ENCODE data around the gene SORCS3. TPM values are rescaled to one million over a fixed set of nuclear protein-coding genes. Genes with fewer than 3 reads are reported as not detected.

SORCS3 gene
- total and polyA plus RNA-seq, 9 of the 15 experiments (the other 6 are each of a cell fraction or from before 2014, with no cell fraction given): not detected

- ATAC-seq (no peak), FAIRE-seq (no peak), DNase-seq (ENCODE audit: extremely low read depth in 1 of 4, low spot score in 3 of 4) (no peak)
- no peaks in the 10 kb centered on the region for H3K27me3 ChIP-seq (ENCODE audit: control insufficient read depth in 2 of 2, insufficient read depth in 2 of 2, low read length in 2 of 2)
- no peak overlapping the region for H2AFZ ChIP-seq (ENCODE audit: low read depth, low read length)
- no peaks in the 10 kb centered on the region for H3K4me1 ChIP-seq (replicated peaks in 1 of 2; ENCODE audit: control insufficient read depth in 2 of 2, insufficient read depth in 2 of 2, low read length in 2 of 2)
- H3K79me2 ChIP-seq (ENCODE audit: control insufficient read depth, insufficient read depth, low read length): no peaks in the 10 kb centered on the region
- H3K9me3 ChIP-seq (replicated peaks; ENCODE audit: control insufficient read depth, insufficient read depth, low read depth, low read length): no peaks in the 10 kb centered on the region
- WGBS (ENCODE audit: insufficient coverage, low coverage, missing lambda C conversion rate): 0% methylated on average over 2 of the region's 2 CpGs
- TF ChIP-seq SIX5 (IDR thresholded peaks at IDR 0.05; ENCODE audit: borderline replicate concordance in 1 of 2, insufficient read depth in 1 of 2, low read depth in 1 of 2, low read length in 2 of 2) (no peak), POLR2H (tag; IDR thresholded peaks at IDR 0.05; ENCODE audit: low read depth) (no peak), SNRNP70 (optimal IDR thresholded peaks at IDR 0.05; ENCODE audit: low read depth, low read length) (no peak), BRF1 (IDR thresholded peaks at IDR 0.05; ENCODE audit: borderline replicate concordance, extremely low read depth, insufficient read length) (no peak), ZNF316 (IDR thresholded peaks at IDR 0.05) (no peak), SMARCA4 (IDR thresholded peaks at IDR 0.05) (no peak), MBD2 (IDR thresholded peaks at IDR 0.05; ENCODE audit: borderline replicate concordance, low read depth) (no peak), ELF2 (CRISPR knock-in tag; IDR thresholded peaks at IDR 0.05) (no peak), ZFP91 (CRISPR knock-in tag; IDR thresholded peaks at IDR 0.05) (no peak), SPI1 (IDR thresholded peaks at IDR 0.05; ENCODE audit: borderline replicate concordance, low read depth, low read length) (no peak), CEBPZ (IDR thresholded peaks at IDR 0.05; ENCODE audit: borderline replicate concordance, low read depth, low read length) (no peak), ZFX (CRISPR knock-in tag; IDR thresholded peaks at IDR 0.05) (no peak), ZNF232 (CRISPR knock-in tag; IDR thresholded peaks at IDR 0.05) (no peak), SLC30A9 (CRISPR knock-in tag; IDR thresholded peaks at IDR 0.05) (no peak), KDM1A (IDR thresholded peaks at IDR 0.05) (no peak), KAT7 (CRISPR knock-in tag; IDR thresholded peaks at IDR 0.05; ENCODE audit: borderline replicate concordance) (no peak), MEIS2 (IDR thresholded peaks at IDR 0.05; ENCODE audit: partially characterized antibody) (no peak), YBX1 (IDR thresholded peaks at IDR 0.05) (no peak)
- no peaks in the 10 kb centered on the region for H3K9me1 ChIP-seq (ENCODE audit: control insufficient read depth, insufficient read depth, low read length)
- H3K4me2 ChIP-seq (ENCODE audit: insufficient read depth, low read length): no peak overlapping the region
- no peak overlapping the region for H3K27ac ChIP-seq (ENCODE audit: extremely low read depth, low read depth, low read length)
- CTCF ChIA-PET (ENCODE audit: low intra/inter-chr PET ratio): no interaction called here
- no peak overlapping the region for H3K4me3 ChIP-seq
- in situ Hi-C loops (cut with MboI) (no loop called here), intact Hi-C loops (cut with micrococcal nuclease) (no loop called here)
- H3K9ac ChIP-seq (ENCODE audit: insufficient read depth in 1 of 2, low read depth in 2 of 2, low read length in 2 of 2): no peak overlapping the region
- H4K20me1 ChIP-seq (replicated peaks; ENCODE audit: control insufficient read depth, insufficient read depth, low read length): no peaks in the 10 kb centered on the region
- no peaks in the 10 kb centered on the region for H3K36me3 ChIP-seq (ENCODE audit: control insufficient read depth, insufficient read depth, low read length)
- BruUV-seq (replicated peaks): no TSS peak
- POLR2A ChIA-PET: interaction anchor here (0.8 kb wide), 1 partner anchor 32 kb away, joined by 3 read pairs; no protein-coding TSS in a partner anchor
Measured at GRCh38 chr10:104835422-104835821, 194.3 kb downstream of the SORCS3 start.

All from K562 (cell line).